A549 (cell line): ENCODE data around the gene PGBD5.

Experiments
- CTCF ChIP-seq: fragments of >200 bp; sonication (Bioruptor Twin); formaldehyde crosslinking; IDR thresholded peaks from 3 replicates; pipeline ENCODE4 v1.5.1; 2016
- JUN ChIP-seq, 2 experiments: fragments of >200 bp; sonication (Bioruptor Twin); formaldehyde crosslinking; IDR thresholded peaks; 2 replicates in 1 of 2; 3 replicates in 1 of 2; pipeline ENCODE4 v1.6.1; 2016 to 2017
- POLR2A ChIP-seq: IDR thresholded peaks from 2 replicates; pipeline ENCODE4 v1.6.1; 2012; ENCODE audit warnings: mild to moderate bottlenecking, low read length
- RCOR1 ChIP-seq: fragments of 150-350 bp; IDR thresholded peaks from 2 replicates; pipeline ENCODE4 v1.6.1; 2014; ENCODE audit warnings: antibody characterized with exemption, low read length, low read depth
- RFX5 ChIP-seq: fragments of 450-650 bp; IDR thresholded peaks from 2 replicates; pipeline ENCODE4 v1.7.1; 2014; ENCODE audit warnings: antibody characterized with exemption, mild to moderate bottlenecking, moderate library complexity
- TF ChIP-seq, protein P1 (sequence below): IDR thresholded peaks from 2 replicates; pipeline ENCODE4 v1.6.1; 2012

- TF ChIP-seq, protein P1, sequence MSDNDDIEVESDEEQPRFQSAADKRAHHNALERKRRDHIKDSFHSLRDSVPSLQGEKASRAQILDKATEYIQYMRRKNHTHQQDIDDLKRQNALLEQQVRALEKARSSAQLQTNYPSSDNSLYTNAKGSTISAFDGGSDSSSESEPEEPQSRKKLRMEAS = no peak
- TF ChIP-seq POLR2A (no peak), CTCF (no peak), RFX5 (no peak), RCOR1 (no peak), JUN (IDR thresholded peaks at IDR 0.05) (no peak)
Measured at GRCh38 chr1:230281556-230281955, 144.6 kb downstream of the PGBD5 start.
